ENCODE data around the gene HACL1.
A peak's percentile ranks its signal among the peaks of the same experiment; 100 is the strongest.

Gene HACL1

GRCh38 chr3:15520804-15521572 lies 80.4 kb downstream of the HACL1 start:
- TF ChIP-seq Cebpa-rat (IDR thresholded peaks at IDR 0.05): no peak
- peaks cover 24% of the 10 kb centered on the region for H3K4me1 ChIP-seq
- no peak overlapping the region for H3K9ac ChIP-seq
- peak overlapping the region; percentile 70 for H3K4me2 ChIP-seq
- H3K36me3 ChIP-seq: no peaks in the 10 kb centered on the region
- peaks cover 6% of the 10 kb centered on the region; the same call in 1 of the 2 replicates for H3K9me3 ChIP-seq
- H3K4me3 ChIP-seq: no peak overlapping the region
- H3K27ac ChIP-seq: peak overlapping the region; percentile 40
- H3K27me3 ChIP-seq: no peaks in the 10 kb centered on the region
- H4K20me1 ChIP-seq: no peaks in the 10 kb centered on the region

- peaks cover 24% of the 10 kb centered on the region for H3K4me1 ChIP-seq
- H3K36me3 ChIP-seq: no peaks in the 10 kb centered on the region
- H3K4me2 ChIP-seq: peak overlapping the region; percentile 70; the same call in 1 of the 2 replicates
- H3K9me3 ChIP-seq: no peaks in the 10 kb centered on the region
- no peak overlapping the region for H3K9ac ChIP-seq
- no peaks in the 10 kb centered on the region for H4K20me1 ChIP-seq
- H3K27me3 ChIP-seq: no peaks in the 10 kb centered on the region
- no peak for TF ChIP-seq Cebpa-rat (IDR thresholded peaks at IDR 0.05)
- H3K4me3 ChIP-seq: no peak overlapping the region
- peak overlapping the region; percentile 40; the same call in 1 of the 2 replicates for H3K27ac ChIP-seq
These were observed 81.2 kb downstream of the HACL1 start for GRCh38 chr3:15520185-15520584.

DNA sequence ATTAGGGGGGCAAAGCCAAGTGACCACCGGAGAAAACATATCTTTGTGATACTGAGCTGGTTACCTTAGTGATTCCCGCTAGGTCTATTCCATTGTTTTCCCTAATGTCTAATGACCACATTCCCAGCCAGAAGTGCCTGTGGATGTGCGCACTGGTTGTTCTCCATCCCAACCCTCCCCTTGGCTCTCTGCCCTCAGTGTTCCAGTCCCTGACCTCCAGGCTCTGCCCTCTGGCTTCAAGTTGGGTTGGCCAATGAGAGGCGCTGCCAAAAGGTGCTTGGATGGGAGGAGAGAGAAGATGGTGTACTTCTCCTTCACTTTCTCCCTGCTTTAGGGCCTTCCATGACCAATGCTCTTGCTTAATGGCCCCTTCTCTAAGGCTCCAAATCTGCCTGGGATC lies 82.3 kb downstream of the HACL1 start:
- no peaks in the 10 kb centered on the region for H4K20me1 ChIP-seq
- peaks cover 26% of the 10 kb centered on the region for H3K4me1 ChIP-seq
- no peak overlapping the region for H3K4me3 ChIP-seq
- H3K36me3 ChIP-seq: no peaks in the 10 kb centered on the region
- H3K27ac ChIP-seq: no peak overlapping the region
- H3K4me2 ChIP-seq: no peak overlapping the region
- H3K27me3 ChIP-seq: no peaks in the 10 kb centered on the region
- no peak for TF ChIP-seq Cebpa-rat (IDR thresholded peaks at IDR 0.05)
- no peak overlapping the region for H3K9ac ChIP-seq
- H3K9me3 ChIP-seq: no peaks in the 10 kb centered on the region

- H3K4me1 ChIP-seq: peaks cover 12% of the 10 kb centered on the region
- TF ChIP-seq Cebpa-rat (IDR thresholded peaks at IDR 0.05): no peak
- no peak overlapping the region for H3K4me3 ChIP-seq
- no peaks in the 10 kb centered on the region; the same call in 1 of the 2 replicates for H3K36me3 ChIP-seq
- H4K20me1 ChIP-seq: no peaks in the 10 kb centered on the region
- H3K4me2 ChIP-seq: no peak overlapping the region
- H3K27me3 ChIP-seq: no peaks in the 10 kb centered on the region
- H3K27ac ChIP-seq: no peak overlapping the region
- H3K9me3 ChIP-seq: no peaks in the 10 kb centered on the region
- H3K9ac ChIP-seq: no peak overlapping the region
These were observed 86.6 kb downstream of the HACL1 start for GRCh38 chr3:15514663-15515340.

DNA sequence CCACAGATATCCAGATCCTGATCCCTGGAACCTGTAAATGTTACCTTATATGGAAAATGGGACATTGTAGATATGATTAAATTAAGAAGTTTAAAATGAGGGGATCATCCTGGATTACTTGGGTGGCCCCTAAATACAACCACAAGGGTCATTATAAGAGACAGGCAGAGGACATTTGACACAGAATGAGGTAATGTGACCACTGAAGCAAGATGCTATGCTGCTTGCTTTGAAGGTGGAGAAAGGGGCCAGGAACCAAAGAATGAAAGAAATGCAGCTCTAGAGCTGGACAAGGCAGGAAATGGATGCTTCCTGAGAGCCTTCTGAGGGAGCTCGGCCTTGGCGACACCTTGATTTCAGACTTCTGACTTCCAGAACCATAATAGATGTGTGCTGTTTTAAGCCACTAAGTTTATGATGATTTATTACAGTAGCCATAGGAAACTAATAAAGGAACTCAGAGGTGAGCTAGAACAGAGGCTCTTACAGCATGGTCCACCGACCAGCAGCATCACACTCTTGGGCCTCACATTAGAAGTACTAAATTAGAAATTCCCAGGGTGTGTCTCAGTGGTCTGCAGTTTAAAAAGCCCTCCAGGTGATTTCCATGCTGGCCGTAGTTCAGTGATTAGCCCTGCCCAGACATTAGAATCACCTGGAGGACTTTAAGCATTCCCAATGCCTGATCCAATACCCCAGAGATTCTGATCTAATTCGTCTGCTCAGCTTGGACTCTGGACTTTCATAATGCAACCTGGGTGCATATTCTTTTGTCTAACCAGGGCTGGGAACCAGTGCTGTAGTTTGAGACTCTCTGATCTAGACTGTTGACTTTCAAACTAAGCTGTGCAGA lies 87.3 kb downstream of the HACL1 start:
- Histone ChIP-seq H3K4me2 (0 out of 2 replicates have a peak overlapping the region, but pooled peaks have one; percentile 9), H4K20me1 (no peaks in the 10 kb centered on the region), H3K4me1 (peaks cover 12% of the 10 kb centered on the region), H3K4me3 (no peak overlapping the region), H3K9ac (no peak overlapping the region), H3K27ac (no peak overlapping the region), H3K9me3 (no peaks in the 10 kb centered on the region), H3K36me3 (no peaks in the 10 kb centered on the region; the same call in 1 of the 2 replicates), H3K27me3 (no peaks in the 10 kb centered on the region)
- no peak for TF ChIP-seq Cebpa-rat (IDR thresholded peaks at IDR 0.05)

DNA sequence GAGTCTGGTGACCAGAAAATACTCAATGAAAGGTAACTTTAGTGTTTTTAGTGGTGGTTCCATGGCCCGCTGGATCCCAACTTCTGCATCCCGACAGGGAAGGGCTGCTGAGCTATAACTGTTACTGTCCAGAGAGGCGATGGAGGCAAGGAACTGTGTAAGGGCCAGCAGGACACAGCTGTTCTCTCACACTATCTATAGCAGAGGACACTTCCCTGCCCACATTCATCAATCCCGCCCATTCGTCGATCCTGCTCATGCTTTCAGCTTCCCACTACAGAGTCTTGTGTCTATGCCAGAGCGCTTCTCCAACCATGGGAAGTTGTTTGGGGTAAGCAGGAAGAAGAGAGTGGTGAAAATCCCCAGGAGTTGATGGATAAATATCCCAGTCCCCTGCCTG lies 88.3 kb downstream of the HACL1 start:
- H3K36me3 ChIP-seq: no peaks in the 10 kb centered on the region; the same call in 1 of the 2 replicates
- no peaks in the 10 kb centered on the region for H4K20me1 ChIP-seq
- H3K4me3 ChIP-seq: no peak overlapping the region
- H3K9me3 ChIP-seq: no peaks in the 10 kb centered on the region
- H3K9ac ChIP-seq: no peak overlapping the region
- no peaks in the 10 kb centered on the region for H3K27me3 ChIP-seq
- no peak for TF ChIP-seq Cebpa-rat (IDR thresholded peaks at IDR 0.05)
- H3K4me1 ChIP-seq: peaks cover 12% of the 10 kb centered on the region
- H3K4me2 ChIP-seq: no peak overlapping the region
- H3K27ac ChIP-seq: no peak overlapping the region

GRCh38 chr3:15512166-15512565 lies 89.2 kb downstream of the HACL1 start:
- Histone ChIP-seq H3K36me3 (no peaks in the 10 kb centered on the region; the same call in 1 of the 2 replicates), H3K27ac (no peak overlapping the region), H3K4me2 (no peak overlapping the region), H4K20me1 (no peaks in the 10 kb centered on the region), H3K4me3 (no peak overlapping the region), H3K4me1 (peaks cover 12% of the 10 kb centered on the region), H3K9me3 (no peaks in the 10 kb centered on the region), H3K9ac (no peak overlapping the region), H3K27me3 (no peaks in the 10 kb centered on the region)
- TF ChIP-seq Cebpa-rat (IDR thresholded peaks at IDR 0.05): no peak

GRCh38 chr3:15511156-15511555 lies 90.2 kb downstream of the HACL1 start:
- no peak overlapping the region for H3K9ac ChIP-seq
- H3K27ac ChIP-seq: no peak overlapping the region
- peaks cover 12% of the 10 kb centered on the region for H3K4me1 ChIP-seq
- TF ChIP-seq Cebpa-rat (IDR thresholded peaks at IDR 0.05): no peak
- no peaks in the 10 kb centered on the region for H3K27me3 ChIP-seq
- H3K9me3 ChIP-seq: no peaks in the 10 kb centered on the region
- no peaks in the 10 kb centered on the region; the same call in 1 of the 2 replicates for H3K36me3 ChIP-seq
- H3K4me3 ChIP-seq: no peak overlapping the region
- no peaks in the 10 kb centered on the region for H4K20me1 ChIP-seq
- H3K4me2 ChIP-seq: 0 out of 2 replicates have a peak overlapping the region, but pooled peaks have one; percentile 22
